RPMI7951 (cell line): ENCODE measurements around the gene RPS2. TPM values are rescaled to one million over a fixed set of nuclear protein-coding genes. Genes with fewer than 3 reads are reported as not detected.

Experiments
- DNase-seq: peaks from one replicate; pipeline ENCODE4 v3.0.0-alpha.2; 2012; ENCODE audit warnings: low read depth
- total RNA-seq: library from RNA; depleted of rRNA; stranded (reverse); fragments of >200 nt; shearing (Covaris generic); gene quantifications from 2 replicates; pipeline ENCODE4 v1.2.3, GENCODE V29; 2014

Gene RPS2
- total RNA-seq, 1 experiment from 2014 or later = 1,519 TPM

- no peak for DNase-seq
Observed at GRCh38 chr16:1981398-1981836, 16.8 kb upstream of the RPS2 start, which contains the start of gene NOXO1. Gene NOXO1 (minus strand): TSS chr16:1981469. CDS start chr16:1981179, 290 bp downstream.

GRCh38 chr16:1980770-1981087 lies 16.1 kb upstream of the RPS2 start:
- no peak for DNase-seq

- DNase-seq = no peak
Observed at GRCh38 chr16:1980030-1980769, 15.6 kb upstream of the RPS2 start.

- no peak for DNase-seq
Observed at GRCh38 chr16:1979271-1980029, 14.8 kb upstream of the RPS2 start.

GRCh38 chr16:1978476-1979120 lies 14.0 kb upstream of the RPS2 start:
- no peak for DNase-seq

GRCh38 chr16:1977875-1978268 lies 13.2 kb upstream of the RPS2 start:
- no peak for DNase-seq

GRCh38 chr16:1976951-1977874 lies 12.6 kb upstream of the RPS2 start:
- no peak for DNase-seq

GRCh38 chr16:1976216-1976520 lies 11.5 kb upstream of the RPS2 start:
- no peak for DNase-seq

- DNase-seq = no peak
Observed at GRCh38 chr16:1975432-1976215, 11.0 kb upstream of the RPS2 start.

GRCh38 chr16:1974157-1975070 lies 9.8 kb upstream of the RPS2 start:
- no peak for DNase-seq

- no peak for DNase-seq
Observed at GRCh38 chr16:1973461-1974156, 9.0 kb upstream of the RPS2 start.

GRCh38 chr16:1972490-1972877 lies 7.9 kb upstream of the RPS2 start:
- no peak for DNase-seq

- DNase-seq = peak; percentile 92
Observed at GRCh38 chr16:1971796-1972489, 7.3 kb upstream of the RPS2 start, which contains the start of gene TBL3. Gene TBL3 (plus strand): TSS chr16:1972053. CDS start chr16:1972165, 112 bp downstream.

- no peak for DNase-seq
Observed at GRCh38 chr16:1968146-1968953, 3.7 kb upstream of the RPS2 start.

GRCh38 chr16:1966460-1966859 lies 1.8 kb upstream of the RPS2 start, which contains the start of gene RNF151:
Gene RNF151 (plus strand): TSS chr16:1966856. CDS start chr16:1966882, 26 bp downstream.
- DNase-seq = no peak

- DNase-seq = no peak
Observed at GRCh38 chr16:1965396-1966001, 873 bp upstream of the RPS2 start.
